ENCODE measurements around the gene P3H2.

DNA sequence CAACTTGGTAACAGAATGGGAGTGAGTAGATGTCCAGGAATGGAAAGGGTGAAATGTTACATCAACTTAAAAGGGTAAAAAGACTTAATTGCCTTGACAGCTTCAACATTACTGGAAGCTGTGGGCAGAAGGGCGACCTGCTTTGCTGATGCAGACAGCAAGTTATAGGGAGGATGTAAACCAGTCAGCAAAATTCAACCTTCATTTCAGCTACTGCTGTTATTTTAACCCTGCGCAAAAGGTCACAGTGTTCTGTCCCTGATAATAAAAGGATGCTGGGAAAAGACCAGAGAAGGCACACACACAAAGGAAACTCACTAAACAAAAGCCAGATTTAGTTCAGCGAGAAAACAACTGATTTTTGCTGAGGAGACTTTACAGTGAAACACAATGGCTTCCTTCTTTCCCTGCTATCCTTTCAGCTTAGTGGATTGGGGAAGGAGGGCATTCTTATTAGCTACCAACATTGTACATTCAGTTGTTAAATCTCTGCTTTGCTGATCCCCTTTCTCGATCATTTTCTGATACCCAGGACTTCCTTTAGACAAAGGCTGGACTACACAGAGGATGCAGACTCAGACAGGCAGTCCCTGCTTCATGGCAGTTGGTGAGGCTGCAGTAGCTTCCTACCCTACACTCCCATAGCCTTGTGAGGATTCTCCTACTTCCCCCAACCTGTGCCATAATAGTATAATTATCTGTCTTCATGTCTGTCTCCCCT lies 62.0 kb downstream of the P3H2 start:
- TF ChIP-seq, protein P1, sequence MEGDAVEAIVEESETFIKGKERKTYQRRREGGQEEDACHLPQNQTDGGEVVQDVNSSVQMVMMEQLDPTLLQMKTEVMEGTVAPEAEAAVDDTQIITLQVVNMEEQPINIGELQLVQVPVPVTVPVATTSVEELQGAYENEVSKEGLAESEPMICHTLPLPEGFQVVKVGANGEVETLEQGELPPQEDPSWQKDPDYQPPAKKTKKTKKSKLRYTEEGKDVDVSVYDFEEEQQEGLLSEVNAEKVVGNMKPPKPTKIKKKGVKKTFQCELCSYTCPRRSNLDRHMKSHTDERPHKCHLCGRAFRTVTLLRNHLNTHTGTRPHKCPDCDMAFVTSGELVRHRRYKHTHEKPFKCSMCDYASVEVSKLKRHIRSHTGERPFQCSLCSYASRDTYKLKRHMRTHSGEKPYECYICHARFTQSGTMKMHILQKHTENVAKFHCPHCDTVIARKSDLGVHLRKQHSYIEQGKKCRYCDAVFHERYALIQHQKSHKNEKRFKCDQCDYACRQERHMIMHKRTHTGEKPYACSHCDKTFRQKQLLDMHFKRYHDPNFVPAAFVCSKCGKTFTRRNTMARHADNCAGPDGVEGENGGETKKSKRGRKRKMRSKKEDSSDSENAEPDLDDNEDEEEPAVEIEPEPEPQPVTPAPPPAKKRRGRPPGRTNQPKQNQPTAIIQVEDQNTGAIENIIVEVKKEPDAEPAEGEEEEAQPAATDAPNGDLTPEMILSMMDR (conservative IDR thresholded peaks at IDR 0.05; ENCODE audit: low read depth in 2 of 2), result no peak
- TF ChIP-seq, protein P2, sequence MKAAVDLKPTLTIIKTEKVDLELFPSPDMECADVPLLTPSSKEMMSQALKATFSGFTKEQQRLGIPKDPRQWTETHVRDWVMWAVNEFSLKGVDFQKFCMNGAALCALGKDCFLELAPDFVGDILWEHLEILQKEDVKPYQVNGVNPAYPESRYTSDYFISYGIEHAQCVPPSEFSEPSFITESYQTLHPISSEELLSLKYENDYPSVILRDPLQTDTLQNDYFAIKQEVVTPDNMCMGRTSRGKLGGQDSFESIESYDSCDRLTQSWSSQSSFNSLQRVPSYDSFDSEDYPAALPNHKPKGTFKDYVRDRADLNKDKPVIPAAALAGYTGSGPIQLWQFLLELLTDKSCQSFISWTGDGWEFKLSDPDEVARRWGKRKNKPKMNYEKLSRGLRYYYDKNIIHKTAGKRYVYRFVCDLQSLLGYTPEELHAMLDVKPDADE (IDR thresholded peaks at IDR 0.05), result no peak
- TF ChIP-seq EZH2phosphoT487 (IDR thresholded peaks at IDR 0.05; ENCODE audit: unreplicated experiment), result no peak
- no peak for TF ChIP-seq POLR2AphosphoS5 (IDR thresholded peaks at IDR 0.05; ENCODE audit: low read depth)

Measured in GM23338 (cell line).